Vagina (tissue), 2 donors: Measurements from ENCODE around the gene COL4A5. TPM values are rescaled to one million over a fixed set of nuclear protein-coding genes. Genes with fewer than 3 reads are reported as not detected.

Experiments
- DNase-seq, 2 donors: peaks; one replicate each; pipeline ENCODE4 v3.0.0-alpha.2; 2017; ENCODE audit errors: extremely low spot score in 2 of 2
- H3K27ac ChIP-seq: fragments of 200-600 bp; sonication (generic); one replicate; pipeline ENCODE4 v1.5.1; 2019
- H3K27me3 ChIP-seq: fragments of 200-600 bp; sonication (generic); one replicate; pipeline ENCODE4 v1.5.1; 2019
- H3K36me3 ChIP-seq, 2 donors: fragments of 200-600 bp; sonication (generic); one replicate each; pipeline ENCODE4 v1.5.1; 2017 to 2019
- H3K4me1 ChIP-seq: fragments of 200-600 bp; sonication (generic); one replicate; pipeline ENCODE4 v1.5.1; 2019
- H3K4me3 ChIP-seq, 2 donors: fragments of 200-600 bp; sonication (generic); 1 replicate in 1 of 2; 2 replicates in 1 of 2; pipeline ENCODE4 v1.5.1; 2016 to 2019
- H3K9me3 ChIP-seq: fragments of 200-600 bp; sonication (generic); one replicate; pipeline ENCODE4 v1.5.1; 2019
- POLR2A ChIP-seq, 2 donors: fragments of 450-650 bp; IDR thresholded peaks; one replicate each; pipeline ENCODE4 v1.6.1; 2017; ENCODE audit warnings: antibody characterized with exemption in 2 of 2, mild to moderate bottlenecking in 2 of 2, moderate library complexity in 2 of 2
- POLR2AphosphoS5 ChIP-seq, 2 donors: sonication (generic); formaldehyde crosslinking; IDR thresholded peaks; one replicate each; pipeline ENCODE4 v1.9.0; 2017; ENCODE audit warnings: antibody characterized with exemption in 2 of 2, mild to moderate bottlenecking in 2 of 2, low read depth in 1 of 2; ENCODE audit not compliant: insufficient read depth in 1 of 2
- intact Hi-C: fragments of 100-400 bp; cut with DNase I; formaldehyde crosslinking; loops from one replicate; pipeline ENCODE4 v1.15.1; 2023
- total RNA-seq: library from RNA; depleted of rRNA; stranded (reverse); fragments of >200 nt; gene quantifications from one replicate; pipeline ENCODE4 v1.2.3, GENCODE V29; 2016
- TF ChIP-seq, protein P1 (sequence below), 3 experiments: fragments of 450-650 bp in 2 of 3; fragments of 200-600 bp in 1 of 3; sonication (generic) in 1 of 3; IDR thresholded peaks; one replicate each; pipeline ENCODE4 v1.5.1; 2017 to 2019; ENCODE audit warnings: antibody characterized with exemption in 3 of 3, mild to moderate bottlenecking in 2 of 3, moderate library complexity in 2 of 3

The COL4A5 gene
- total RNA-seq, 1 donor from 2014 or later: 36.3 TPM

DNA sequence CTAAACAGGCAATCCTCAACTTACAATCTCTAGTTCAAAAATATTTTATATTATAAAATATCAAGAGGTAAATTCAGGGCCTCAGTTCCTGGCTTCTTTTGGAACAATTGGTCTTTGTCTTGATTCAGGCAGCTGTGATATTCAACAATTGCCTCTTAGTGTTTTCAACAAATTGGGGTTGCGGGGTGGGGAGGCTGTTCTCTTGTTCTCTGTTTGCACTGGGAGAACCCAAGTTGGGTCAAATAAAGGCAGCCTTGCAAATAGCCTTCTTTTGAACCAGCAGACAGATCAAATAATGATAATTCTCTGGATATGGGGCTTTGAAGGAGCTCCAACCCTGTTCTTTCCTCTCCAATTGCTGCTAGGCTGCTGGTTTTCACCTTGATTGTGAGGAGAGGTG, 142.5 kb downstream of the COL4A5 start:
- no peaks in the 10 kb centered on the region for H3K36me3 ChIP-seq
- H3K4me1 ChIP-seq: no peaks in the 10 kb centered on the region
- no peak for DNase-seq
- intact Hi-C loops: no loop called here
- no peak overlapping the region for H3K4me3 ChIP-seq
- no peaks in the 10 kb centered on the region for H3K9me3 ChIP-seq
- no peak overlapping the region for H3K27ac ChIP-seq
- H3K27me3 ChIP-seq: no peaks in the 10 kb centered on the region
- TF ChIP-seq POLR2AphosphoS5 (IDR thresholded peaks at IDR 0.05; ENCODE audit: insufficient read depth in 1 of 2, low read depth in 1 of 2): no peak
- no peak for TF ChIP-seq POLR2A (IDR thresholded peaks at IDR 0.05)
- TF ChIP-seq, protein P1, sequence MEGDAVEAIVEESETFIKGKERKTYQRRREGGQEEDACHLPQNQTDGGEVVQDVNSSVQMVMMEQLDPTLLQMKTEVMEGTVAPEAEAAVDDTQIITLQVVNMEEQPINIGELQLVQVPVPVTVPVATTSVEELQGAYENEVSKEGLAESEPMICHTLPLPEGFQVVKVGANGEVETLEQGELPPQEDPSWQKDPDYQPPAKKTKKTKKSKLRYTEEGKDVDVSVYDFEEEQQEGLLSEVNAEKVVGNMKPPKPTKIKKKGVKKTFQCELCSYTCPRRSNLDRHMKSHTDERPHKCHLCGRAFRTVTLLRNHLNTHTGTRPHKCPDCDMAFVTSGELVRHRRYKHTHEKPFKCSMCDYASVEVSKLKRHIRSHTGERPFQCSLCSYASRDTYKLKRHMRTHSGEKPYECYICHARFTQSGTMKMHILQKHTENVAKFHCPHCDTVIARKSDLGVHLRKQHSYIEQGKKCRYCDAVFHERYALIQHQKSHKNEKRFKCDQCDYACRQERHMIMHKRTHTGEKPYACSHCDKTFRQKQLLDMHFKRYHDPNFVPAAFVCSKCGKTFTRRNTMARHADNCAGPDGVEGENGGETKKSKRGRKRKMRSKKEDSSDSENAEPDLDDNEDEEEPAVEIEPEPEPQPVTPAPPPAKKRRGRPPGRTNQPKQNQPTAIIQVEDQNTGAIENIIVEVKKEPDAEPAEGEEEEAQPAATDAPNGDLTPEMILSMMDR (IDR thresholded peaks at IDR 0.05): no peak

- no peak for DNase-seq
- TF ChIP-seq, protein P1 (IDR thresholded peaks at IDR 0.05): no peak
- TF ChIP-seq POLR2A (IDR thresholded peaks at IDR 0.05) (no peak), POLR2AphosphoS5 (IDR thresholded peaks at IDR 0.05; ENCODE audit: insufficient read depth in 1 of 2, low read depth in 1 of 2) (no peak)
- Histone ChIP-seq H3K4me1 (no peaks in the 10 kb centered on the region), H3K27ac (no peak overlapping the region), H3K9me3 (no peaks in the 10 kb centered on the region), H3K4me3 (no peak overlapping the region), H3K36me3 (no peaks in the 10 kb centered on the region), H3K27me3 (no peaks in the 10 kb centered on the region)
- intact Hi-C loops: no loop called here
These were observed 145.1 kb downstream of the COL4A5 start for GRCh38 chrX:108584617-108585211.

GRCh38 chrX:108590496-108590895, 150.9 kb downstream of the COL4A5 start:
- Histone ChIP-seq H3K9me3 (no peaks in the 10 kb centered on the region), H3K36me3 (no peaks in the 10 kb centered on the region), H3K4me3 (no peak overlapping the region), H3K4me1 (no peaks in the 10 kb centered on the region), H3K27me3 (no peaks in the 10 kb centered on the region), H3K27ac (no peak overlapping the region)
- TF ChIP-seq POLR2AphosphoS5 (IDR thresholded peaks at IDR 0.05; ENCODE audit: insufficient read depth in 1 of 2, low read depth in 1 of 2) (no peak), POLR2A (IDR thresholded peaks at IDR 0.05) (no peak)
- TF ChIP-seq, protein P1 (IDR thresholded peaks at IDR 0.05): no peak
- intact Hi-C loops: no loop called here
- DNase-seq: no peak

GRCh38 chrX:108601276-108601675, 161.6 kb downstream of the COL4A5 start:
- Histone ChIP-seq H3K4me1 (no peaks in the 10 kb centered on the region), H3K4me3 (no peak overlapping the region), H3K27ac (no peak overlapping the region), H3K27me3 (no peaks in the 10 kb centered on the region), H3K9me3 (no peaks in the 10 kb centered on the region), H3K36me3 (no peaks in the 10 kb centered on the region)
- TF ChIP-seq POLR2AphosphoS5 (IDR thresholded peaks at IDR 0.05; ENCODE audit: insufficient read depth in 1 of 2, low read depth in 1 of 2) (no peak), POLR2A (IDR thresholded peaks at IDR 0.05) (no peak)
- TF ChIP-seq, protein P1 (IDR thresholded peaks at IDR 0.05): no peak
- no peak for DNase-seq
- intact Hi-C loops: no loop called here

GRCh38 chrX:108610141-108610540, 170.5 kb downstream of the COL4A5 start:
- Histone ChIP-seq H3K9me3 (no peaks in the 10 kb centered on the region), H3K27me3 (no peaks in the 10 kb centered on the region), H3K4me3 (no peak overlapping the region), H3K4me1 (no peaks in the 10 kb centered on the region), H3K27ac (no peak overlapping the region), H3K36me3 (no peaks in the 10 kb centered on the region)
- intact Hi-C loops: no loop called here
- no peak for DNase-seq
- TF ChIP-seq POLR2A (IDR thresholded peaks at IDR 0.05): no peak
- no peak for TF ChIP-seq POLR2AphosphoS5 (IDR thresholded peaks at IDR 0.05; ENCODE audit: insufficient read depth in 1 of 2, low read depth in 1 of 2)
- TF ChIP-seq, protein P1 (IDR thresholded peaks at IDR 0.05): no peak
